HG03025 (cell line): Measurements from ENCODE around the gene GDPGP1.
"Not testable (repeated sequence)": the region's sequence is repeated elsewhere in the genome, so short reads cannot be mapped to it uniquely, and the experiment has no call there.

Experiments
- ATAC-seq: cut with Tn5 transposase; IDR thresholded peaks from one replicate; pipeline ENCODE4 v1.9.1; 2021; ENCODE audit warnings: mild to moderate bottlenecking, moderate library complexity; ENCODE audit not compliant: unreplicated experiment, low FRiP score

The GDPGP1 gene

GRCh38 chr15:90293040-90293810 lies 59.2 kb downstream of the GDPGP1 start:
- not testable (repeated sequence) for ATAC-seq

- ATAC-seq: no peak
These were observed 60.1 kb downstream of the GDPGP1 start for GRCh38 chr15:90294159-90294558.

GRCh38 chr15:90294601-90295269 lies 60.7 kb downstream of the GDPGP1 start:
- ATAC-seq: no peak

- ATAC-seq: no peak
These were observed 61.2 kb downstream of the GDPGP1 start for GRCh38 chr15:90295270-90295648.
